Astrocyte (in vitro differentiated cells and primary cell): Measurements from ENCODE around the gene NR2C2. TPM values are rescaled to one million over a fixed set of nuclear protein-coding genes. Genes with fewer than 3 reads are reported as not detected.

Experiments used
- DNase-seq: peaks from one replicate; pipeline ENCODE4 v3.0.0-alpha.2; 2010; ENCODE audit warnings: low read depth
- FAIRE-seq: peaks from 2 replicates; lab custom pipeline; 2011; peaks lifted over from hg19 to GRCh38; lab: Jason Lieb, UNC
- H2AFZ ChIP-seq: 2 replicates; pipeline ENCODE4 v1.6.0; 2012; ENCODE audit warnings: low read depth, low read length, inconsistent platforms
- H3K27ac ChIP-seq: 2 replicates; pipeline ENCODE4 v1.5.1; 2011; ENCODE audit warnings: low read depth, low read length, inconsistent platforms
- H3K27me3 ChIP-seq: 2 replicates; pipeline ENCODE4 v1.6.0; 2011; ENCODE audit warnings: low read length, inconsistent platforms; ENCODE audit not compliant: insufficient read depth
- H3K36me3 ChIP-seq: 2 replicates; pipeline ENCODE4 v1.5.1; 2011; ENCODE audit warnings: low read length, inconsistent platforms; ENCODE audit not compliant: insufficient read depth
- H3K4me1 ChIP-seq: 2 replicates; pipeline ENCODE4 v1.5.1; 2011; ENCODE audit warnings: low read length, inconsistent platforms; ENCODE audit not compliant: insufficient read depth
- H3K4me2 ChIP-seq: 2 replicates; pipeline ENCODE4 v1.6.0; 2012; ENCODE audit warnings: low read length, inconsistent platforms
- H3K4me3 ChIP-seq: 2 replicates; pipeline ENCODE4 v1.5.1; 2011; ENCODE audit warnings: low read depth, mild to moderate bottlenecking, low read length, inconsistent platforms; ENCODE audit not compliant: insufficient read depth
- H3K79me2 ChIP-seq: 2 replicates; pipeline ENCODE4 v1.6.0; 2012; ENCODE audit warnings: mild to moderate bottlenecking, low read length, inconsistent platforms; ENCODE audit not compliant: insufficient read depth
- H3K9ac ChIP-seq: 2 replicates; pipeline ENCODE4 v1.6.0; 2012; ENCODE audit warnings: mild to moderate bottlenecking, low read length, inconsistent platforms
- H3K9me3 ChIP-seq: 2 replicates; pipeline ENCODE4 v1.5.1; 2012; ENCODE audit warnings: low read depth, mild to moderate bottlenecking, low read length, inconsistent platforms; ENCODE audit not compliant: insufficient read depth
- H4K20me1 ChIP-seq: 2 replicates; pipeline ENCODE4 v1.6.0; 2012; ENCODE audit warnings: low read length, inconsistent platforms; ENCODE audit not compliant: insufficient read depth
- H3K27ac Mint-ChIP-seq: one replicate; pipeline ENCODE4 v1.8.0; 2021; ENCODE audit warnings: mild to moderate bottlenecking, mixed read lengths; ENCODE audit not compliant: unreplicated experiment
- H3K27me3 Mint-ChIP-seq: one replicate; pipeline ENCODE4 v1.8.0; 2021; ENCODE audit warnings: low read depth, mixed read lengths; ENCODE audit not compliant: unreplicated experiment
- H3K36me3 Mint-ChIP-seq: one replicate; pipeline ENCODE4 v1.8.0; 2021; ENCODE audit warnings: low read depth, mixed read lengths; ENCODE audit not compliant: unreplicated experiment
- H3K4me1 Mint-ChIP-seq: one replicate; pipeline ENCODE4 v1.8.0; 2021; ENCODE audit warnings: low read depth, mixed read lengths; ENCODE audit not compliant: unreplicated experiment
- H3K4me3 Mint-ChIP-seq: one replicate; pipeline ENCODE4 v1.8.0; 2021; ENCODE audit warnings: mild to moderate bottlenecking, moderate library complexity, mixed read lengths; ENCODE audit not compliant: unreplicated experiment
- H3K9me3 Mint-ChIP-seq: one replicate; pipeline ENCODE4 v1.8.0; 2021; ENCODE audit warnings: mild to moderate bottlenecking, mixed read lengths; ENCODE audit not compliant: unreplicated experiment
- CTCF ChIP-seq: IDR thresholded peaks from 2 replicates; pipeline ENCODE4 v1.5.1; 2011; ENCODE audit warnings: low read depth, mild to moderate bottlenecking, inconsistent platforms, low read length, moderate library complexity; ENCODE audit not compliant: insufficient read depth
- EZH2 ChIP-seq: IDR thresholded peaks from 2 replicates; pipeline ENCODE4 v1.6.1; 2012; ENCODE audit warnings: mild to moderate bottlenecking, low read length, inconsistent platforms; ENCODE audit not compliant: insufficient read depth
- total RNA-seq: library from RNA; stranded (reverse); gene quantifications from 2 replicates; pipeline ENCODE4 v1.2.1, GENCODE V29; 2021

The NR2C2 gene
- total RNA-seq, 1 donor from 2014 or later: 36.3 TPM

GRCh38 chr3:15055019-15055557 lies 107.7 kb downstream of the NR2C2 start:
- Mint-ChIP-seq H3K27ac (no peak overlapping the region), H3K4me1 (peaks cover 13% of the 10 kb centered on the region), H3K36me3 (peaks cover 24% of the 10 kb centered on the region), H3K4me3 (no peak overlapping the region), H3K27me3 (no peaks in the 10 kb centered on the region), H3K9me3 (no peaks in the 10 kb centered on the region)
- Histone ChIP-seq H3K27me3 (no peaks in the 10 kb centered on the region), H3K4me1 (no peaks in the 10 kb centered on the region), H3K27ac (peak overlapping the region; percentile 14), H2AFZ (no peak overlapping the region), H3K36me3 (peaks cover 19% of the 10 kb centered on the region), H3K4me3 (no peak overlapping the region), H3K79me2 (peaks cover 77% of the 10 kb centered on the region), H3K9me3 (no peaks in the 10 kb centered on the region), H3K9ac (no peak overlapping the region), H3K4me2 (peak overlapping the region; percentile 18), H4K20me1 (peaks cover 62% of the 10 kb centered on the region)
- DNase-seq (peak; percentile 58), FAIRE-seq (no peak)
- TF ChIP-seq CTCF (no peak), EZH2 (no peak)

GRCh38 chr3:15056676-15057404 lies 109.5 kb downstream of the NR2C2 start:
- Histone ChIP-seq H3K79me2 (peaks cover 64% of the 10 kb centered on the region), H3K27ac (no peak overlapping the region), H3K9me3 (no peaks in the 10 kb centered on the region), H3K4me3 (no peak overlapping the region), H3K4me1 (no peaks in the 10 kb centered on the region), H3K4me2 (no peak overlapping the region), H3K9ac (no peak overlapping the region), H3K36me3 (peaks cover 11% of the 10 kb centered on the region), H2AFZ (no peak overlapping the region), H4K20me1 (peaks cover 46% of the 10 kb centered on the region), H3K27me3 (no peaks in the 10 kb centered on the region)
- Mint-ChIP-seq H3K27ac (no peak overlapping the region), H3K4me3 (no peak overlapping the region), H3K36me3 (peaks cover 19% of the 10 kb centered on the region), H3K27me3 (no peaks in the 10 kb centered on the region), H3K9me3 (no peaks in the 10 kb centered on the region), H3K4me1 (peaks cover 13% of the 10 kb centered on the region)
- TF ChIP-seq CTCF: no peak
- DNase-seq (no peak), FAIRE-seq (no peak)

GRCh38 chr3:15060029-15060428 lies 112.6 kb downstream of the NR2C2 start:
- Histone ChIP-seq H3K4me1 (peaks cover 8% of the 10 kb centered on the region), H3K27me3 (no peaks in the 10 kb centered on the region), H3K4me3 (no peak overlapping the region), H3K4me2 (no peak overlapping the region), H3K79me2 (peaks cover 58% of the 10 kb centered on the region), H3K27ac (no peak overlapping the region), H3K9ac (no peak overlapping the region), H2AFZ (no peak overlapping the region), H4K20me1 (peaks cover 42% of the 10 kb centered on the region), H3K9me3 (no peaks in the 10 kb centered on the region), H3K36me3 (peaks cover 11% of the 10 kb centered on the region)
- Mint-ChIP-seq H3K27ac (no peak overlapping the region), H3K27me3 (no peaks in the 10 kb centered on the region), H3K36me3 (peaks cover 11% of the 10 kb centered on the region), H3K9me3 (no peaks in the 10 kb centered on the region), H3K4me3 (no peak overlapping the region), H3K4me1 (peaks cover 12% of the 10 kb centered on the region)
- FAIRE-seq (no peak), DNase-seq (no peak)
- TF ChIP-seq CTCF (no peak), EZH2 (no peak)
